Measurements from ENCODE around the gene C20orf173.

- no peak for TF ChIP-seq TCF7L2 (IDR thresholded peaks at IDR 0.05; ENCODE audit: low read depth, low read length)
- no peak for TF ChIP-seq CTCF (IDR thresholded peaks at IDR 0.05)
- no peak for TF ChIP-seq POLR2AphosphoS5 (IDR thresholded peaks at IDR 0.05; ENCODE audit: low read depth, low read length)
- TF ChIP-seq REST (IDR thresholded peaks at IDR 0.05; ENCODE audit: insufficient read depth in 1 of 2, low read depth in 2 of 2, low read length in 1 of 2) = no peak
- no peak for TF ChIP-seq SIN3A (IDR thresholded peaks at IDR 0.05; ENCODE audit: borderline replicate concordance, insufficient read depth, low read depth, low read length)
Observed at GRCh38 chr20:35560105-35560511, 30.7 kb upstream of the C20orf173 start.

All from Panc1 (cell line).